Hematopoietic multipotent progenitor cell treated with erythropoietin and hydrocortisone succinate and interleukin-3 and kit ligand, for 17 days (in vitro differentiated cells): ENCODE data around the gene C5orf15.

Experiments used
- DNase-seq: peaks from one replicate; pipeline ENCODE4 v3.0.0-alpha.2; 2015; ENCODE audit warnings: low spot score

Gene C5orf15

GRCh38 chr5:133968204-133968980, at the start of gene C5orf15:
Gene C5orf15 (minus strand): TSS chr5:133968625. CDS start chr5:133968584, 41 bp downstream.
- DNase-seq, result peak; percentile 96

- no peak for DNase-seq
Observed at GRCh38 chr5:134008266-134008749, 39.9 kb upstream of the C5orf15 start.

- DNase-seq, result no peak
Observed at GRCh38 chr5:134007581-134008265, 39.3 kb upstream of the C5orf15 start.

- no peak for DNase-seq
Observed at GRCh38 chr5:134006115-134006514, 37.7 kb upstream of the C5orf15 start.

GRCh38 chr5:134005417-134006061, 37.1 kb upstream of the C5orf15 start:
- no peak for DNase-seq

- peak; percentile 40 for DNase-seq
Observed at GRCh38 chr5:134004626-134005416, 36.4 kb upstream of the C5orf15 start, which contains the start of gene VDAC1. Gene VDAC1 (minus strand): TSS chr5:134004975. CDS start chr5:133993012, 11,963 bp downstream.

- DNase-seq, result peak; percentile 28
Observed at GRCh38 chr5:134003817-134004625, 35.6 kb upstream of the C5orf15 start.

GRCh38 chr5:134003064-134003816, 34.8 kb upstream of the C5orf15 start:
- DNase-seq, result no peak

- no peak for DNase-seq
Observed at GRCh38 chr5:134001938-134002731, 33.7 kb upstream of the C5orf15 start.

- no peak for DNase-seq
Observed at GRCh38 chr5:134000696-134001453, 32.5 kb upstream of the C5orf15 start.

- DNase-seq, result no peak
Observed at GRCh38 chr5:134000091-134000511, 31.7 kb upstream of the C5orf15 start.

GRCh38 chr5:133998807-133999206, 30.4 kb upstream of the C5orf15 start:
- no peak for DNase-seq

- DNase-seq, result no peak
Observed at GRCh38 chr5:133998042-133998441, 29.6 kb upstream of the C5orf15 start.

GRCh38 chr5:133996683-133997252, 28.3 kb upstream of the C5orf15 start:
- DNase-seq, result no peak

- no peak for DNase-seq
Observed at GRCh38 chr5:133995883-133996563, 27.6 kb upstream of the C5orf15 start.

- no peak for DNase-seq
Observed at GRCh38 chr5:133995341-133995740, 26.9 kb upstream of the C5orf15 start.

- no peak for DNase-seq
Observed at GRCh38 chr5:133994990-133995333, 26.5 kb upstream of the C5orf15 start.
